HG03378 (cell line): ENCODE results near the gene RPAP2.
"Not testable (repeated sequence)": the region's sequence is repeated elsewhere in the genome, so short reads cannot be mapped to it uniquely, and the experiment has no call there.

Experiments used
- ATAC-seq: cut with Tn5 transposase; IDR thresholded peaks from one replicate; pipeline ENCODE4 v1.9.1; 2021; ENCODE audit warnings: mild to moderate bottlenecking, moderate library complexity; ENCODE audit not compliant: unreplicated experiment

RPAP2 gene

GRCh38 chr1:92323473-92324453 is 24.9 kb downstream of the RPAP2 start:
- ATAC-seq: no peak

DNA sequence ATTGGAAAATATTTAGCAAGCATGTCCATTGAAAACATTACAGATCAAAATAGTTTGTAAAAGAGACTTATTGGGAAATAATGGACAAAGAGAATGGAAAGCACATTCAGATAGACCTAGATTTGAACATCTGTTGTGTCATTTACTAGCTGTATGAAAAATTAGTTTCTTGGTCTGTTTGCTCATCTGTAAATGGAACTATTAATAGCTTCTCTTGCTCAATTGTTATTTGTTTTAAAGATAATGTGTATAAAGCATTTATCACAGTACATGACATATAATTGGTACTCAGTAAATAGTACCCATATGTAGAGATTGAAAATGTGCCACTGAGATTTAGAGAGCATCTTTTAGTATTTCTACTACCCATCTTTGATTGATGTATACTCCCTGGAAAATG is 25.9 kb downstream of the RPAP2 start:
- ATAC-seq: no peak

- no peak for ATAC-seq
Observed at GRCh38 chr1:92326681-92327080, 27.8 kb downstream of the RPAP2 start.

DNA sequence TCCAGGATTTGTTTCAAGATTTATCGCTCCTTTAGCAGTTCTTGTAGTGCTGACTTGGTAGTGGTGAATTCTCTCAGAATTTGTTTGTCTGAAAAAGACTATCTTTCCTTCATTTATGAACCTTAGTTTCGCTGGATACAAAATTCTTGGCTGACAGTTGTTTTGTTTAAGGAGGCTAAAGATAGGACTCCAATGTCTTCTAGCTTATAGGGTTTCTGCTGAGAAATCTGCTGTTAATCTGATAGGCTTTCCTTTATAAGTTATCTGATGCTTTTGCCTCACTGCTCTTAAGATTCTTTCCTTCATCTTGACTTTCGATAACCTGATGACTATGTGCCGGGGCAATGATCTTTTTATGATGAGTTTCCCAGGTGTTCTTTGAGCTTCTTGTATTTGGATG is 28.9 kb downstream of the RPAP2 start:
- ATAC-seq: no peak

GRCh38 chr1:92329347-92330129 is 30.7 kb downstream of the RPAP2 start:
- ATAC-seq: no peak

DNA sequence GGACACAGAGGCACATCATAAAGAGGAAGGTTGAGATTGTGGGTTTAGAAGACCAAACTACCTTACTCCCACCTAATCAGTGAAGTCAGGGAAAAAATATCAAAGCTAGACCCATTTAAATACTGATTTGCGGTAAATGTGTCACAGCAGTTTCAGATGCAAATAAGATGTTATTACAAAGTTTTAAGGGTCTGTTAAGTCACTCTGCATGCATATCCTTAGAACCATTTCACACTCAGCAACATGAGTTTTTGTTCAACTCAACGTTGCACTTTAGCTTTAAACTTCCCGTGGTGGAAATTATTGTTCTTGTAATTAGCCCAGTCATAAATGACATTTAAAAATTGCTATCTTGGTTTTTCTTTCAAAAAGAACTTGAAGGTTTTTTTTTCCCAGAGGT is 34.8 kb downstream of the RPAP2 start:
- no peak for ATAC-seq

- no peak for ATAC-seq
Observed at GRCh38 chr1:92340154-92340553, 41.3 kb downstream of the RPAP2 start.

DNA sequence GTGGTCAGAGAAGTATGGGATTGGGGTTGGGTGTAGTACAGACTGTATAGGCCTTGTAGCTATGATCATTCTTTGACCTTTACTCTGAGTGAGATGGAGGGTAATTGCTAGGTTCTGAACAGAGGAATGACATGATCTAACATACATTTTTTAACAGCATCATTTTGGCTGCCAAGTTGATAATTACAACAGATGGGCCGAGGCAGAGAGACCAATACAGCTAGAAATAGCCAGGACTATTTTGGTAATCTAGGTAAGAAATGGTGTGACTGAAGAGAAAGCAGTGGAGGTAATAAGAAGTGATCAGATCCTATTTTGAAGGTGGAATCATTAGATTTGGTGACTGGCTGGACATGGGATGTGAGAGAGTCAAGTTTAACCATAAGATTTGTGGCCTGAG is 43.5 kb downstream of the RPAP2 start:
- no peak for ATAC-seq

DNA sequence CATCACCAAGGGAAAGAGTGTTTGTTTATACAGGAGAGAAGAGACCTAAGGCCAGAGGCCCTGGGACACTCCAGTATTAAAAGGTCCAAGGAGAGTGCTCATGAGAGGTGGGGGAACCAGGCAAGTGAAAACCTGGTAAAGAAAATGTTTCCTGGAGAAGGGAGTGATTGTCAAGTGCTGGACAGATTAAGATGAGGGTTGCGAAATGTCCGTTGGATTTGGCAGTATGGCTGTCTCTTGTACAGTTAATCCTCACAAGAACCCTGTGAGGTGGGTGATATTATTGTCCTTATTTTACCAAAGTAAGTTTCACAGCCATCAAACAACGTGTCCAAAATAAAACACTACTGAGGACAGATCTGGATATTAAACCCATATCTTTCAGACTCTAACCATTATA is 44.2 kb downstream of the RPAP2 start:
- no peak for ATAC-seq

DNA sequence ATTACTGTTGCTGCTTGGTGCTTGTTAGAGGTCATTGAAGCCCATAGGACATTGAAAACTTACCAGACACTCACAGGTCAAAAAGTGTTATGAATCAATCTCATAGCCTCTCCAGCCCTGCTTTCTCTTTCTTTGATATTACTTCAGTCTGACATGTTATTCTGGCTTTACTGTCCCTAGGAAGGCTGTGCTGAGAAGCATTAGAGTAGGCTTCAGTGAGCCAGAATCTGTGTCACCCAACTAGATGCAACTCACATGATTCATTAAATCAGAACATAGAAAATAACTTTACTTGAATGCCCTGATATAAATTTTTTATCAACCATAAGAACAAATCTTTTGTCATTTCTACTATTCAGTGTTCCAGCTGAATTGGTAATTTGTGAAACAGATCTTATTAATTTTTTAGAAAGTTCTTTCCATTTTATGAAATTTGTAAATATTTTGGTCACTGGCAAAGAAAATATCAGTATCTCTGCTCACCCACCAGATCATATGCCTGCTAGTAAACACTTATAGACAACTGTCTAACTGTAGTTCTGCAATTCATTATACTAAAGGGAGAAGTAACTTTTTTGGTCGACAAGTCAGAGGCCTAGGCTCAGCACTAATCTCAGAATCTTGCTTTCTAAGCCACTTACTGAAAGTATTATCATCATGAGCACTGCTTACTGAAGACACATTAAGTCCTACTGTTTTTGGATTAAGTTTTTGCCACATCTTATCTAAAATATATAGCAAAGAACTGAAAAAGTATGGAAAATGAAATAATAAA is 48.2 kb downstream of the RPAP2 start:
- no peak for ATAC-seq

DNA sequence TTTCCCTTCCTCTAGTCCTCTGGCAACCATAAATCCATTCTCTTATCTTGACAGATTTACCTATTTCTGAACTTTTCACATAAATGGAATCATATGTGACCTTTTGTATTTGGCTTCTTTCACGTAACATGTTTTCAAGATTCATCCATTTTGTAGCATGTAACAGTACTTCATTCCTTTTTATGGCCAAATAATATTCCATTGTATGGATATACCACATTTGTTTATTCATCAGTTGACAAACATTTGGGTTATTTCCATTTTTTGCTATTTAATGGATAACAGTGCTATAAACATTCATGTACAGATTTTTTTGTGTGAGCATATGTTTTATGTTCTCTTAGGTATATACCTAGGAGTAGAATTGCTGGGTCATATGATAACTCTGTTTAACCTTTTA is 54.0 kb downstream of the RPAP2 start:
- ATAC-seq: no peak

DNA sequence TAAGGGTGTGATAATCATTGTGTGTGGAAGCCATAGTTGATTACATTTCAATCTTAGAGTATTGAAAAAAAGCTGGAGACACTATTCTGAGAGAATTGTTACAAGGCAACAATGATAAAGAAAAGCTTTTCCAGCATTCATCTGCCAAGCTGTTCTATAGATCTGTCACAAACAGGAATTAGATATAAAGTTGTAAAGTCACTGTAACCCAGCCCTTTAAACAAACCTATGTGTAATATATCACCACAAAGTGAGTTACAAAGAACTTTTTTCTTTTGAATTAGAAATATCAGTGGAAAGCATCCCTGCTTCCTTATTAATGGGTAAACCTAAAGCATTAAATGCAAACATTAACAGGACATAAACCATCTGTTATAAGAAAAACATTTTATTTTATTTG is 55.4 kb downstream of the RPAP2 start:
- no peak for ATAC-seq

DNA sequence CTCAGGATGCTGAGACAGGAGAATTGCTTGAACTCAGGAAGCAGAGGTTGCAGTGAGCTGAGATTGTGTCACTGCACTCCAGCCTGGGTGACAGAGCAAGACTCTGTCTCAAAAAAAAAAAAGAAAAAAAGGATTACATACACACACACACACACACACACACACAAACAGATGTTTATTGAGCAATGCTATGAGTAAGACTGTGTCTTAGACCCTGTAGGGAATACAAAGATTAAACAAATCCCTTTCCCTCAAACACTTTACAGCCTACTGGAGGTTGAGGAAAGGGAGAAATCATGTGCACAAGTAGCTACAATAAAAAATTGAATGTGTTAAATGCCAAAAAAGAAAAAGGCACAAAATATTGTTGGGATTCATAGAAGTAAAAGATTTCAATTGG is 58.1 kb downstream of the RPAP2 start:
- ATAC-seq: no peak

GRCh38 chr1:92359382-92359781 is 60.5 kb downstream of the RPAP2 start:
- not testable (repeated sequence) for ATAC-seq

- ATAC-seq: no peak
Observed at GRCh38 chr1:92359986-92360385, 61.1 kb downstream of the RPAP2 start.

DNA sequence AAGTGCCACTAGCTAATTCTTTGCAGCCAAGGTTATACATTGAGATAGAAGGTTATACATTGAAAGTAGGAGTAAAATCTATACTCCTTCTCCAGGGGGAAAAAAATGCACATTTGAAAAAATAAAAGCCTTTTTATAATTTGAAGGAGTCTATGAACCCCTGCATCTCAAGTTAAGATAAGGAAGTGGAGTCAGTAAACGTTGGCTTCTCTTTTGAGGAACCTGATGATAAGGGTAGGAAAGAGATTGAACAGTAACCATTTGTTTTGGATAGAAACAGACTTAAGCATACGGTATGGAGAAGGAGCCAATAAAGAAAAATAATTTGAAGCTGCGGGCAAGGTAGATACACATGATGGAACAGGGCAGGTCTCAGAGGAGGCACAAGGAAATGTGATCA is 64.1 kb downstream of the RPAP2 start:
- ATAC-seq: no peak

DNA sequence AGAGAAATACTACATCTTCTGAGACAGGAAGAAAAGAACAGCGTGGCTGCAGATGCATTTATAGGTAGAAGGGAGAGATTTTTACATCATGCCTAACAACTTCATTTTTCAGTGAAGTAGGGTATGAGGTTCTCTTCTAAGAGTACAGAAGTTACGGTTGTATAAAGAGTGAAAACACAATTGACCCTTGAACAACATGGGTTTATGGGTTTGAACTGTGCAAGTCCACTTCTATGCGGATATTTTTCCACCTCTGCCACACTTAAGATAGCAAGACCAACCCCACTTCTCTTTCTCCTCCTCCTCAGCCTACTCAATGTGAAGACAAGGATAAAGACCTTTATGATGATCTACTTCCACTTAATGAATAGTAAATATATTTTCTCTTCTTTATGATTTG is 64.5 kb downstream of the RPAP2 start:
- no peak for ATAC-seq

DNA sequence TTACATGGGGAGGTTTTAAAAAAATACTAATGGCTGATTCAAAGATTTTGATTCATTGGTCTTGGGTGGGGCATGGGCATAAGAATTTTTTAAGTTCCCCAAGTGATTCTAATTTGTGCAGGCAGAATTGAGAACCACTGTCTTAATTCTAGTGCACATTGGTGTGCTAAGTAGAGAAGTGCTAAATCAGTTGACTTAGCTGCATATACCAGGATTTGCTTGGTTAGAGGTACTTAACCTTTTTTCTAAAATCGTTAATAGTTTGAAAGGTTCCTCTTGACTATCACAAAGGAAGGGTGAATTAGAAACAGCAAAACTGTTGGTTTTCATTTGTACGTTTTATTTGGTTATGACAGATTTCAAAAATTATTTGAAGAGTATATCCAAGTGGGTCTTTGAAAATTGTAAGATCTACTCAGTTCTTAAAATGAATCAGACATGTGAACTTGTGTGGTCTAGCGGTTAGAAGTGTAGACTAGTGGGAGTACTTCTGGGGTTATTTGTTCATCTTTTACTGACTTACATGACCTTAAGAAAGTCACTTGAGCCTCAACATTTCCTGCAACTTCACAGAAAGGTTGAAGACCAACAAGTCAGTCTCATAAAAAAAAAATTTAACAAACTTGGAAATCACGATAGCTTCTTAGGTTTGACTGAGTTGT is 66.7 kb downstream of the RPAP2 start:
- peak; percentile 60 for ATAC-seq

- ATAC-seq: no peak
Observed at GRCh38 chr1:92366040-92366395, 67.2 kb downstream of the RPAP2 start.

DNA sequence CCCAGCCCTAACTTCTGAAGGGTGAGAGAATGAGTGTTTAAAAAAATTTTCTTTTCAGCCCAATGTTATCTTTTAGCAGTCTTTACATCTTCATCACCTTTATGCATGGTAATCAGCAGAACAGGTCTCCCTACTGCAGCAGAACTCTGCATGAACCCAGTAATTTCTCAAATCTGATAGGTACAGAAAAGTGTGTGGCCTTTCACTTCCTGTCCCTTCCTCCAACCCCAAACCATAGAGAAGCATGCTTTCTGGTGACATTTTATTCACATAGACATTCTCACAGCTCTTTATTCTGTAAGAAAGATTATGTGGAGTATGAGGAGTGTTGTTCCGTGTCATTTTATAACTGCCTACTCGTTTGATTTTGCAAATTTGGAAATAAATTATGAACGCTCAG is 68.6 kb downstream of the RPAP2 start:
- ATAC-seq: peak; percentile 71

GRCh38 chr1:92372164-92372563 is 73.3 kb downstream of the RPAP2 start:
- ATAC-seq: no peak
